Measurements from ENCODE around the gene CCND2.

The CCND2 gene

GRCh38 chr12:4278329-4279197, 5.0 kb downstream of the CCND2 start:
- H3K4me1 Mint-ChIP-seq, result peaks cover 72% of the 10 kb centered on the region
- H3K4me3 Mint-ChIP-seq, result peak overlapping the region; percentile 96
- ATAC-seq (no peak), DNase-seq (ENCODE audit: low spot score in 2 of 2) (no peak)
- H3K36me3 Mint-ChIP-seq, result peaks cover 100% of the 10 kb centered on the region
- H3K27ac Mint-ChIP-seq, result peak overlapping the region; percentile 94
- no peaks in the 10 kb centered on the region for H3K9me3 Mint-ChIP-seq

DNA sequence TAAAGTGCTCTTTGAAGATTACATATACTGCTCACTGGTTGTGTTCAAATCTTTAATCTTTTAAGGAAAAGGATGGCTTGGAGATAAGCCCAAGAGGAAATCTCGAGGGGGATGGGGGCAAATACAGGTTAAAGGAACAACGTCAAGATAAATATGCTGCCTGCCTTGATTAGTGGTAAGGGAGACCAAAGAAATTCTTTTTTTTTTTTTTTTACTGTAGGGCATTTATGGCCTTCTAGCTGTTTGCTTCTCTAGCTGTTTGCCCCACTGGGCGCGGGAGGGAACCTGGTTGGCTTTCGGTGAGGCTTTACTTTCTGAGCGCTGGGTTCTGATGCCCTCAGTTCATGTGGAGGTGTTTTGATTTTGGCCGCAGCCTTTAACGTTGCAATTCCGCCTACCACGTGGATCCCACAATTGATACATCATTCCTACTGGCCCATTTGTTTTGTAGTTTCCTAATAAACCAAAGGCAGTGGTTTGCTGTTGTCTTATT, 5.7 kb downstream of the CCND2 start:
- ATAC-seq (no peak), DNase-seq (ENCODE audit: low spot score in 2 of 2) (no peak)
- Mint-ChIP-seq H3K27ac (peak overlapping the region; percentile 94), H3K36me3 (peaks cover 100% of the 10 kb centered on the region), H3K4me1 (peaks cover 78% of the 10 kb centered on the region), H3K9me3 (no peaks in the 10 kb centered on the region), H3K4me3 (peak overlapping the region; percentile 96)

DNA sequence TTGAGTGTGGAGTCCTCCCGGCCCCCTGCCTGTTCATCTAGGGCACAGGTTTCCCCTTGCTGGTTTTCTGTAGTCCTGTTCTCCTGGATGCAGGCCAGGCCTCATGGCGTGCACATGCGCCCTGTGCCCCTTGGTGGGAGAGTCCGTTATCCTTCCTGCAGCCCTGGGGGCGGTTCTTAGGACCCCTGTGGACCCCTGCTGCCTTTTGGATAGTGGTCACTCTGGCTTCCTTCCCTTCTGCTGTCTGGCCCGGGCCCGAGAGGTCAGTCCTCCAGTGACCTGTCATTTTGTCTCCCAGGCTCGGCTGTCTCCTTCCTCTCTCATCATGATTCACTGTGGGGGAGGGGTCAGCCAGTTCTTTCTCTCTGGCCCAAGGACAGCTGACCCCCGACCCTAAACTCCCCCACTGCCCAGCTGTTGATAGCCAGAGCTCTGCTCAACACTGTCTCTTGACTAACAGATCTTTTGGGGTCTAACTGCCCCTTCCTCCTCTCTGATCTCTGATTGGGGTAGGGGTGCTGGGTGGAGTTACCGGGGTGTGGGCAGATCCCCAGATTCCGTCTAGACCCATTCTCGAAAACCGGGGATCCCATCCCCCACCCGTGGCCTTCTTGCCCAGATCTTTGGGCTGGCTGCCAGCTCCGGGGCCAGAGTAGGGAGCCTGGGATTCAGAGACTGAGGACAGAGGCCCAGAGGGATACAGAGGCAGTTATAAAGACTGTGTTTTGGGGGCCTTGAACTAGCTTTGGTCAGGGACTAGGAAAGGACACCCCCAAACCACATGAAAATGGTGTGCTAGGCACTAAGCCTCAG, 7.0 kb downstream of the CCND2 start:
- ATAC-seq (no peak), DNase-seq (ENCODE audit: low spot score in 2 of 2) (no peak)
- peak overlapping the region; percentile 90 for H3K27ac Mint-ChIP-seq
- peaks cover 92% of the 10 kb centered on the region for H3K4me1 Mint-ChIP-seq
- peaks cover 100% of the 10 kb centered on the region for H3K36me3 Mint-ChIP-seq
- H3K9me3 Mint-ChIP-seq, result no peaks in the 10 kb centered on the region
- H3K4me3 Mint-ChIP-seq, result peak overlapping the region; percentile 53

DNA sequence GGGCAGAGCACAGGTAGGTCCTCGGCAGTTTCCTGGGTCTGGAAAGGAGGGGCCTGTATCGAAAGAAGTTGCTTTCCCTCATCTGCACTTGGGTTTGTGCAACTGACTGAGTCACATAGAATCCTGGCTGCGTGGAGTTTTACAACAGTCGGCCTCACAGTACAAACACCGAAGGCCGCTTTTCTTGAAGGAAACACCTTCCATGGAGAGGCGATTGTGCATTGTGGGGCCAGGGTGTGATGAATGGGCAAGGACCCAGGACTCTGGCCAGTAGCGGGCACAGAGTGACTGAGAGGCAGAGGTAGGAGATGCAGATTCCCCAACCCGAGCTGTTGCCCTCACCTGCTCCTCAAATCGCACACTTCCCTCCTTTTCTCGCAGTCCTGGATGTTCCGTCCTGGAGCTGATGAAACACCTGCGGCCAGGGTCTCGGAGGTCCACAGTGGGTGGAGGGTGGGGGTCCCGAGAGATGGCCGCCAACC, 7.7 kb downstream of the CCND2 start:
- peak overlapping the region; percentile 90 for H3K27ac Mint-ChIP-seq
- DNase-seq (ENCODE audit: low spot score in 2 of 2), result no peak
- H3K9me3 Mint-ChIP-seq, result no peaks in the 10 kb centered on the region
- H3K4me1 Mint-ChIP-seq, result peaks cover 93% of the 10 kb centered on the region
- no peak for ATAC-seq
- no peak overlapping the region for H3K4me3 Mint-ChIP-seq
- H3K36me3 Mint-ChIP-seq, result peaks cover 100% of the 10 kb centered on the region

GRCh38 chr12:4282103-4282891, 8.7 kb downstream of the CCND2 start:
- H3K27ac Mint-ChIP-seq, result peak overlapping the region; percentile 86
- H3K36me3 Mint-ChIP-seq, result peaks cover 100% of the 10 kb centered on the region
- no peaks in the 10 kb centered on the region for H3K9me3 Mint-ChIP-seq
- no peak overlapping the region for H3K4me3 Mint-ChIP-seq
- H3K4me1 Mint-ChIP-seq, result peaks cover 93% of the 10 kb centered on the region
- no peak for ATAC-seq
- no peak for DNase-seq (ENCODE audit: low spot score in 2 of 2)

- Mint-ChIP-seq H3K9me3 (no peaks in the 10 kb centered on the region), H3K4me1 (peaks cover 94% of the 10 kb centered on the region), H3K27ac (peak overlapping the region; percentile 86), H3K36me3 (peaks cover 100% of the 10 kb centered on the region), H3K4me3 (no peak overlapping the region)
- DNase-seq (ENCODE audit: low spot score in 2 of 2), result no peak
- ATAC-seq, result peak; percentile 7
These were observed 9.4 kb downstream of the CCND2 start for GRCh38 chr12:4282892-4283511.

DNA sequence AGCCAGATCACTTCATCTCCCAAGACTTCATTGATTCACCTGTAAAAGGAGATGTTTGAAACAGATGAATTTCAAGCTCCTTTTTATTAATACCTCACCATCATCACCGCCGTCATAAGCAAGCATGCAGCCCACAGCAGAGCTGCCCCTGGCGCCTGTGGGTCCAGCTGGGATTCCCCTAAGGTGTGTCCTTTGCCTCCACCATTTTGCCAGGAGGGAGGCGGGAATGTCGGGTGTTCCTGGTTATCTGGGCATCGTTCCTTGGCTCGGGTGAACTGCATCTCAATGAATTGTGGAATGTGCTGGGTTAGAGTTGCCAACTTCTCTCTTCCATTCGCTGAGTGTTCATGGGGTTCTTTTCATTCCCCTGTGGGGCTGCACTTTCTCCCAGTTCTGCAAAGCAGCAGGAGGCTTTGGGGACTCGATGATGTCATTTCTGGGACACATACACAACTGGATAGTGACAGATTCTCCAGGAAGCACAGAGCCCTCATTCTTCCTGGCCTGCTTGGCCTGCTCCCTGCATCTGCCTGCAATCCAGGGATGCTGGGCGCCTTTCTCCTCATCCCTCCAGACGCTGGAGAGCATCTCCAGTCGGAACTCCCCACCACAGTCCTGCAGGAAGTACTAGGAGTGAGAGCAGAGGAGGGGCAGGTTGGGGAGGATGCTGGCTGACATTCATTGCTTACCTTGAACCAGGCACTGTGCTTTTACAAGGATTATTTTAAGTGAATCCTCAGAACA, 10.1 kb downstream of the CCND2 start:
- Mint-ChIP-seq H3K36me3 (peaks cover 100% of the 10 kb centered on the region), H3K4me1 (peaks cover 94% of the 10 kb centered on the region), H3K9me3 (no peaks in the 10 kb centered on the region)

DNA sequence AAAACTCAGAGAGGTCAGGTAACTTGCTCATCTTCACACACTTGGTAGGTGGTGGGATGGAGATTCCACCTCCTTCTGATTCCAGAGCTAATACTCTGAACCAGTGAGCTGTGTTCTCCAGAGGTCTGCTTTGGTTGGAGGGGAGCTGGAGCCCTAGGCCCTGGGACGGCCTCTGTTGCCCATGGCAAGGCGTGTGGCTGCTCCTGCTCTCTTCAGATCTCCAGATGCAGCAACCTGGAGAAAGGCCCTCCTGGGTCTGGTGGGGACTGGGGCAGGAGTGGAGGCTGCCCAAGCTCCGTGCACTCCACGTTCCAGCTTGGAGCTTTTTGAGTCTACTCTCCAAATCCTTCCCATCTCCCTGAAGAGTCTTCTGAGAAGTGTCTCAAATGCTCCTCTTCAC, 10.7 kb downstream of the CCND2 start:
- Mint-ChIP-seq H3K27ac (peak overlapping the region; percentile 86), H3K4me1 (peaks cover 94% of the 10 kb centered on the region), H3K4me3 (no peak overlapping the region), H3K36me3 (peaks cover 100% of the 10 kb centered on the region), H3K9me3 (no peaks in the 10 kb centered on the region)
- ATAC-seq (no peak), DNase-seq (ENCODE audit: low spot score in 2 of 2) (no peak)

More for the DNA sequence above, 10.1 kb downstream of the CCND2 start:
- H3K4me3 Mint-ChIP-seq, result no peak overlapping the region
- no peak for ATAC-seq
- H3K27ac Mint-ChIP-seq, result peak overlapping the region; percentile 86
- DNase-seq (ENCODE audit: low spot score in 2 of 2), result no peak

GRCh38 chr12:4285070-4285469, 11.5 kb downstream of the CCND2 start:
- no peak for ATAC-seq
- Mint-ChIP-seq H3K9me3 (no peaks in the 10 kb centered on the region), H3K27ac (peak overlapping the region; percentile 93), H3K4me3 (peak overlapping the region; percentile 29), H3K36me3 (peaks cover 100% of the 10 kb centered on the region), H3K4me1 (peaks cover 99% of the 10 kb centered on the region)
- DNase-seq (ENCODE audit: low spot score in 2 of 2), result no peak

DNA sequence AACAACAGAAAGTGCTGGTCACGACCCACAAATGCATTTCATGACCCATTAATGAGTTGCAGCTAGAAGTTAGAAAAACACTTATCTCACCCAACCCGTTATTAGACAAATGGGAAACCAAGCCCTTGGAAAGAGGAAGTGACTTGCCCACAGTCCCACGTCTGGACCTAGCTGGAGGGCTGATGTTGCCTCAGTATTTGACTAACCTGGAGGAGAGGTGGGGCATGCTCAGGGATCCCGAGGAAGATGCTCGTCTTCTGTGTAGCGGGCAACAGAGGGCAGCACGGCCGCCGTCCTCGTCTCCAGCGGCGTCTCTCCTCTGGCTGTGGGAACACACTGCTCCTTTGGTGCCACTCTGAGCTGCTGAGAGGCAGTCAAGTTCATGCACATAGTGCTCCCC, 12.7 kb downstream of the CCND2 start:
- peak overlapping the region; percentile 93 for H3K27ac Mint-ChIP-seq
- no peak for ATAC-seq
- no peak for DNase-seq (ENCODE audit: low spot score in 2 of 2)
- peak overlapping the region; percentile 29 for H3K4me3 Mint-ChIP-seq
- H3K4me1 Mint-ChIP-seq, result peaks cover 99% of the 10 kb centered on the region
- H3K36me3 Mint-ChIP-seq, result peaks cover 100% of the 10 kb centered on the region
- H3K9me3 Mint-ChIP-seq, result no peaks in the 10 kb centered on the region

GRCh38 chr12:4286771-4287317, 13.3 kb downstream of the CCND2 start:
- peaks cover 99% of the 10 kb centered on the region for H3K4me1 Mint-ChIP-seq
- DNase-seq (ENCODE audit: low spot score in 2 of 2) (no peak), ATAC-seq (no peak)
- no peaks in the 10 kb centered on the region for H3K9me3 Mint-ChIP-seq
- H3K36me3 Mint-ChIP-seq, result peaks cover 100% of the 10 kb centered on the region
- peak overlapping the region; percentile 29 for H3K4me3 Mint-ChIP-seq
- peak overlapping the region; percentile 93 for H3K27ac Mint-ChIP-seq

GRCh38 chr12:4287325-4288211, 14.0 kb downstream of the CCND2 start:
- peaks cover 99% of the 10 kb centered on the region for H3K4me1 Mint-ChIP-seq

More at GRCh38 chr12:4287325-4288211, 14.0 kb downstream of the CCND2 start:
- no peak for DNase-seq (ENCODE audit: low spot score in 2 of 2)
- no peaks in the 10 kb centered on the region for H3K9me3 Mint-ChIP-seq
- peak; percentile 87 for ATAC-seq
- peaks cover 100% of the 10 kb centered on the region for H3K36me3 Mint-ChIP-seq
- peak overlapping the region; percentile 93 for H3K27ac Mint-ChIP-seq
- H3K4me3 Mint-ChIP-seq, result peak overlapping the region; percentile 29

Measured in stimulated activated effector memory CD8-positive, alpha-beta T cell treated with anti-CD3 and anti-CD28 coated beads, Interleukin-12 subunit alpha, Interleukin-12 subunit beta, amount 100 ng/mL, for 72 hours (primary cell).